Lower lobe of right lung (tissue), 2 donors: ENCODE results near the gene RIT2. TPM values are rescaled to one million over a fixed set of nuclear protein-coding genes. Genes with fewer than 3 reads are reported as not detected.

Source experiments
- ATAC-seq, 2 donors: fragments of 200-7000 bp; cut with Tn5 transposase; one replicate each; pipeline ENCODE4 v1.9.1; 2020 to 2022; ENCODE audit warnings: mild to moderate bottlenecking in 2 of 2, moderate library complexity in 2 of 2
- DNase-seq: peaks from one replicate; pipeline ENCODE4 v3.0.0-alpha.2; 2020
- H3K27ac ChIP-seq: fragments of 200-600 bp; one replicate; pipeline ENCODE4 v1.8.0; 2022
- H3K27me3 ChIP-seq: fragments of 200-600 bp; one replicate; pipeline ENCODE4 v1.8.0; 2022; ENCODE audit warnings: low read depth
- H3K36me3 ChIP-seq: fragments of 200-600 bp; one replicate; pipeline ENCODE4 v1.8.0; 2022; ENCODE audit warnings: mild to moderate bottlenecking
- H3K4me1 ChIP-seq: fragments of 200-600 bp; one replicate; pipeline ENCODE4 v1.8.0; 2022
- H3K4me3 ChIP-seq: fragments of 200-600 bp; one replicate; pipeline ENCODE4 v1.8.0; 2022; ENCODE audit warnings: mild to moderate bottlenecking
- H3K9me3 ChIP-seq: fragments of 200-600 bp; one replicate; pipeline ENCODE4 v1.8.0; 2022
- CTCF ChIP-seq: fragments of 200-600 bp; IDR thresholded peaks from one replicate; pipeline ENCODE4 v1.8.0; 2022; ENCODE audit warnings: antibody characterized with exemption, mild to moderate bottlenecking
- intact Hi-C: fragments of 100-400 bp; cut with DNase I; formaldehyde crosslinking; loops from one replicate; pipeline ENCODE4 v1.11.0; 2022
- total RNA-seq: library from RNA; stranded (reverse); fragmentation: NEBNext Ultra II Directional; extraction: Animal tissue kit (Norgen Biotek cat#: 25700); gene quantifications from one replicate; pipeline ENCODE4 v1.2.1, GENCODE V29; 2021
- donor health status: DM: no; HTN: yes; CAD: no; lungs with severe emphysema.

The RIT2 gene
- total RNA-seq, 1 donor from 2014 or later: not detected

DNA sequence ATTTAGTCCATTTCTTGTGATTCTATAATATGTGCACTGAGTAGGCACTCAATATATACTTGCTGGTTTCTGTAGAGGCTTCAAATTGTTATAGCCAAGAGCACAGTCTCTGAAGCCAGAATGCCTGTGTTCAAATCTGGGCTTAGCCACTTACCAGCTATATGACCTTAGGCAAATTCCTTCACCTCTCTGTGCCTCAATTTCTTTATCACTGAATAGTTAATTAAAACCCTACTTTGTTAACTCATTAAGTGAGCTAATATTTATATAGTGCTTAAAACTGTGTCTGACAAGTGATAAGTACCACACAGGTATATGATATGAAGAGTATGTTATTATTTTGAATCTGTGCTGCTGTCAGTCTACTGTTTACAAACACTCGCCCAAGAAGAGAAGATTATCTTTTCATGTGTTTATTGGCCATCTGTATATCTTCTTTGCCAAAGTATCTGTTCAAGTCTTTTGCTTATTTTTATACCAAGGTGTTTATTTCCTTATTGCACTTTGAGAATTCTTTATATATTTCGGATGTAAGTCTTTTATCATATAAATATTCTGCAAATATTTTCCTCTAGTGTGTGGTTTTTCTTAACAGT lies 1.3 kb upstream of the RIT2 start:
- H3K27me3 ChIP-seq: no peaks in the 10 kb centered on the region
- no peak for TF ChIP-seq CTCF
- intact Hi-C loops: no loop called here
- no peaks in the 10 kb centered on the region for H3K4me1 ChIP-seq
- H3K27ac ChIP-seq: no peak overlapping the region
- H3K36me3 ChIP-seq: no peaks in the 10 kb centered on the region
- no peak for ATAC-seq
- no peak overlapping the region for H3K4me3 ChIP-seq
- no peak for DNase-seq
- H3K9me3 ChIP-seq: no peaks in the 10 kb centered on the region

- Histone ChIP-seq H3K27ac (no peak overlapping the region), H3K4me1 (no peaks in the 10 kb centered on the region), H3K36me3 (no peaks in the 10 kb centered on the region), H3K9me3 (no peaks in the 10 kb centered on the region), H3K27me3 (no peaks in the 10 kb centered on the region), H3K4me3 (no peak overlapping the region)
- DNase-seq: no peak
- intact Hi-C loops: no loop called here
- ATAC-seq: no peak
- TF ChIP-seq CTCF: no peak
Measured at GRCh38 chr18:43113220-43113895, 2.1 kb downstream of the RIT2 start.

DNA sequence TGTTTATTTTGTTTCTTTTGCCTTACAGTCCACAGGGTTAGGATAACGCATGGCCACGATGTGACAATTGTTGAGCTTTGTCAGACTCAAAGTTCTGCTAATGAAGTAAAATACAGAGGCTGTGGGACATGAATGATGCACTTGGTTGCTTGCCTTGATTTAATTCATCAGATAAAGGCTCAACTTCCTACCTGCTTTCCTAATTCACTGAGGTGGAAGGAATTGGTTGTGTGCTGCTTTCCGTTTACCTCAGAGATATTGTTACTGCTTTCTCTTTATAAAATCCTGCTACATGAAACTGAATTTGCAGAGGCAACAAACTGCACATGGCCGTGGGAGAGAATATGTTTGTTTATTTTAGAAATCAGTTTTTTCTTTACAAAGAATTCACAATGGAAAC lies 6.6 kb downstream of the RIT2 start:
- intact Hi-C loops: no loop called here
- ATAC-seq (no peak), DNase-seq (no peak)
- no peak overlapping the region for H3K4me3 ChIP-seq
- H3K9me3 ChIP-seq: no peaks in the 10 kb centered on the region
- TF ChIP-seq CTCF: no peak
- no peaks in the 10 kb centered on the region for H3K36me3 ChIP-seq
- no peak overlapping the region for H3K27ac ChIP-seq
- H3K27me3 ChIP-seq: no peaks in the 10 kb centered on the region
- no peaks in the 10 kb centered on the region for H3K4me1 ChIP-seq

- ATAC-seq (no peak), DNase-seq (no peak)
- H3K27ac ChIP-seq: no peak overlapping the region
- H3K9me3 ChIP-seq: no peaks in the 10 kb centered on the region
- H3K4me1 ChIP-seq: no peaks in the 10 kb centered on the region
- H3K36me3 ChIP-seq: no peaks in the 10 kb centered on the region
- H3K4me3 ChIP-seq: no peak overlapping the region
- H3K27me3 ChIP-seq: no peaks in the 10 kb centered on the region
- intact Hi-C loops: no loop called here
- TF ChIP-seq CTCF: no peak
Measured at GRCh38 chr18:43108469-43108868, 7.0 kb downstream of the RIT2 start.

DNA sequence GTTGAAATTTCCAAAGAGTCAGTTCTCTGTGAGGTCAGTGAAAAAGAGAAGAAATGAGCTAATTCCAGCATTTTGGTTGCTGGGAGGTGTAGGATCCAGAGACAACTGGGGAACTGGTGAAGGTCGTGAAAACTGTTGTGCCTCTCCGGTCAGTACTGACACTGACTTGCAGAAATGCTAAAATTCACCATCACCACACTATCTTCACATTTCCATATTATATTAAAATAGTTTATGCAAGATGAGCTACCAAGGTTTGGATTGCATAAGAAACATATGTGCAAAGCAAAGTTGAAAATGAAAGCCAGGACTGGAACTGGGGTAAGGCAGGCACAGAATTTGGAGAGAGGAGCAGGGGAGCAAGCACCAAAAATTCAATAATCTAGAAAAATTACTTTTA lies 21.8 kb downstream of the RIT2 start:
- H3K4me1 ChIP-seq: no peaks in the 10 kb centered on the region
- no peak for TF ChIP-seq CTCF
- H3K9me3 ChIP-seq: no peaks in the 10 kb centered on the region
- no peaks in the 10 kb centered on the region for H3K36me3 ChIP-seq
- no peak overlapping the region for H3K4me3 ChIP-seq
- H3K27ac ChIP-seq: no peak overlapping the region
- no peak for ATAC-seq
- intact Hi-C loops: no loop called here
- DNase-seq: no peak
- H3K27me3 ChIP-seq: no peaks in the 10 kb centered on the region
